KOPT-K1 (cell line): ENCODE results near the gene LBX2.
A peak's percentile ranks its signal among the peaks of the same experiment; 100 is the strongest.
"Not testable (repeated sequence)": the region's sequence is repeated elsewhere in the genome, so short reads cannot be mapped to it uniquely, and the experiment has no call there.

Experiments used
- H3K27ac ChIP-seq: fragments of 200-600 bp; sonication (generic); 2 replicates; pipeline ENCODE4 v1.5.1; 2016; ENCODE audit warnings: antibody characterized with exemption, mild to moderate bottlenecking, low read depth, low read length; ENCODE audit not compliant: poor library complexity, severe bottlenecking
- H3K36me3 ChIP-seq: fragments of 200-600 bp; sonication (generic); 2 replicates; pipeline ENCODE4 v1.5.1; 2017; ENCODE audit warnings: antibody characterized with exemption, mild to moderate bottlenecking, low read length, moderate library complexity; ENCODE audit not compliant: insufficient read depth
- H3K9me3 ChIP-seq: fragments of 200-600 bp; sonication (generic); 2 replicates; pipeline ENCODE4 v1.5.1; 2017; ENCODE audit warnings: antibody characterized with exemption, low read length, mild to moderate bottlenecking; ENCODE audit not compliant: insufficient read depth, poor library complexity, severe bottlenecking

Gene LBX2

DNA sequence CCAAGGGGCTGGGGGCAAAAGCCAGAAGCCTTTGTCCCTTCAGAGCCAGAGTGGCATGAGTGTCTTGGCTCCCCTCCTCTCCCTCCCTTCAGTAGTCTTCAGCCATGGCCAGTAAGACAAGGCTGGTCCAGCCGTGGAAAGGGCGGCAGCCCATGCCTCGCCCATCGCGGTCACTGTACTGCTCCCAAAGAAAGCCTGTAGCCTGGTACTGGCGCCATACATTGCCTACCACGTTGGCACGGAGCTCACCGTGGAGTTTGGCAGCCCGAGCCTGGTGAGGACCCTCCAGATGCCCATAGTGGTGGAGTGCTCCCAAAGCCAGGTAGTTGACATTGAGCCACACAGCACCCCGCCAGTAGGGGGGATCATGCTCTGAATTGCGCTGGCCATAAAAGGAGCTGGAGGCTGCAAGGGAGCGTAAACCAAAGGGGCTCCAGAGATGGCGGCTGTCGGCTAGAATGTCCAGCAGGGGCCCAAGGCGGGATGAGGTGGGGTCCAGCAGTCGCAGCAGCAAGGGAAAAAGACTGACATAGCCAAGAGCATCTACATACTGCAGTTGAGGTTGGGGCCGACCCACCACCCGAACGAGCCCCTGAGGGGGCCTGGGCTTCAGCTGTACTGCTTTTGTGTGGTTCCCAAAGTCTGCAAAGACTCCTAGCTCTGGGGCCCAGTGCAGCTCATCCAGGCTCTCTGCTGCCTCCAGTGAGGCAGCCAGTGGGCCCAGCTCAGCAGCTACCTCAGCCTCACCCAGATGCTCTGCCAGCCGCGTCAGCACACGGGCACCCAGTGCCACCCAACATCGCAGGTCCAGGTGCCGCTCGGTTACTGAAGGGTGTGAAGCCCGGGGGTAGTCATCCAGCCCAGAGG is 38.0 kb downstream of the LBX2 start:
- no peak overlapping the region for H3K27ac ChIP-seq
- H3K36me3 ChIP-seq = peaks cover 30% of the 10 kb centered on the region
- no peaks in the 10 kb centered on the region for H3K9me3 ChIP-seq

DNA sequence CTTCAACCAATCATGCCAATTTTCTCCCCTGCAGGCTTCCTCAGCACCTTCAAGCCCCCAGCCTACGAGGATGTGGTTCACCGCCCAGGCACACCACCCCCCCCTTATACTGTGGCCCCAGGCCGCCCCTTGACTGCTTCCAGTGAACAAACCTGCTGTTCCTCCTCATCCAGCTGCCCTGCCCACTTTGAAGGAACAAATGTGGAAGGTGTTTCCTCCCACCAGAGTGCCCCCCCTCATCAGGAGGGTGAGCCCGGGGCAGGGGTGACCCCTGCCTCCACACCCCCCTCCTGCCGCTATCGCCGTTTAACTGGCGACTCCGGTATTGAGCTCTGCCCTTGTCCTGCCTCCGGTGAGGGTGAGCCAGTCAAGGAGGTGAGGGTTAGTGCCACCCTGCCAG is 39.2 kb downstream of the LBX2 start:
- H3K9me3 ChIP-seq, H3K27ac ChIP-seq: not testable (repeated sequence)
- H3K36me3 ChIP-seq = peaks cover 30% of the 10 kb centered on the region

GRCh38 chr2:74459503-74460118 is 39.8 kb downstream of the LBX2 start:
- not testable (repeated sequence) for H3K27ac ChIP-seq, H3K9me3 ChIP-seq
- H3K36me3 ChIP-seq = peaks cover 30% of the 10 kb centered on the region

GRCh38 chr2:74458938-74459363 is 40.5 kb downstream of the LBX2 start:
- Histone ChIP-seq H3K36me3 (peaks cover 30% of the 10 kb centered on the region), H3K9me3 (no peaks in the 10 kb centered on the region), H3K27ac (peak overlapping the region; percentile 70)

GRCh38 chr2:74458132-74458937 is 41.1 kb downstream of the LBX2 start, which contains the start of gene WBP1:
TSS of gene WBP1 (plus strand) at chr2:74458438. CDS start at chr2:74458603, 165 bp downstream.
- H3K36me3 ChIP-seq = peaks cover 30% of the 10 kb centered on the region
- peak within 1 kb of the TSS; percentile 84 for H3K27ac ChIP-seq
- H3K9me3 ChIP-seq = no peaks in the 10 kb centered on the region

DNA sequence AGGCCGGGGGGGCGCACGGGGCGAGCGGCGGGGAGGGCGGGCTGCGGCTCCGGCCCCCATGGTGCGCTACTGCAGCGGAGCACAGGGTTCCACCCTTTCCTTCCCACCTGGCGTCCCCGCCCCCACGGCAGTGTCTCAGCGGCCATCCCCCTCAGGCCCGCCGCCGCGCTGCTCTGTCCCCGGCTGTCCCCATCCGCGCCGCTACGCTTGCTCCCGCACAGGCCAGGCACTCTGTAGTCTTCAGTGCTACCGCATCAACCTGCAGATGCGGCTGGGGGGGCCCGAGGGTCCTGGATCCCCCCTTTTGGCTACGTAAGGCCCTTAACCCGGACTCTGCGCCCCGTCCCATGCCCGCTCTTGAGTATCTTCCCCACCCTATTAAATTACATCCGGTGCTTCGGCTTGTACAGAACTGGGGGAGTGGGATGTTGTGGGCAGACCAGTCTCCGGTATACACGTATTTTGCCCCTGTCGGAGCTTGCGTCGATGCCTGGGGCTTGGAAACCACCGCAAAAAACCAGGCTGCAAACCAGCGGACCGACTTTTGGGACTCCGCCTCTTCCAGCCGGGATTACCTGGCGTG is 41.8 kb downstream of the LBX2 start:
- H3K27ac ChIP-seq = peak overlapping the region; percentile 84
- H3K9me3 ChIP-seq = no peaks in the 10 kb centered on the region
- peaks cover 23% of the 10 kb centered on the region for H3K36me3 ChIP-seq

- H3K9me3 ChIP-seq = no peaks in the 10 kb centered on the region
- peak overlapping the region; percentile 84 for H3K27ac ChIP-seq
Observed at GRCh38 chr2:74457129-74457548, 42.3 kb downstream of the LBX2 start.

GRCh38 chr2:74454654-74455511 is 44.5 kb downstream of the LBX2 start, which contains the start of gene INO80B:
TSS of gene INO80B (plus strand) at chr2:74455087. CDS start at chr2:74455117, 30 bp downstream.
- no peaks in the 10 kb centered on the region for H3K9me3 ChIP-seq
- peak within 1 kb of the TSS; percentile 55 for H3K27ac ChIP-seq
- H3K36me3 ChIP-seq = no peaks in the 10 kb centered on the region

More at GRCh38 chr2:74457129-74457548, 42.3 kb downstream of the LBX2 start:
- H3K36me3 ChIP-seq = peaks cover 18% of the 10 kb centered on the region

GRCh38 chr2:74450570-74451190 is 48.7 kb downstream of the LBX2 start:
- H3K9me3 ChIP-seq = no peaks in the 10 kb centered on the region
- no peaks in the 10 kb centered on the region for H3K36me3 ChIP-seq
- no peak overlapping the region for H3K27ac ChIP-seq

DNA sequence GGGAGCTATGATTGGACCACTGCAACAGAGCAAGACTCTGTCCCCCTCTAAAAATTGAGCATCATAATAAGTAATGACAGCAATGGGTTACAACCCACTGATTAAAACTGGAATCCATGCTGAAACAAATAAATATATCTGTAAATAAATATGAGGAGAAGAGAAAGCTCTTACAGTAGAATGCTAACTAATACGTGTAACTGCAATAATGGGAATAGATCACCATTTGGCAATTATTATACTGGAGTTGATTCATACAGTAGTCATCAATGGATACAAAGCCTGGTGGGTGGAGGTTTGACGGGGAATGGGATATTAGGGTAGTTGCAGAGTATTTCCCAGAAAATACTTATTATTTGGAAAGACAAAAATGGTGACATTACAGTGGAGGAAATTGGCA is 50.6 kb downstream of the LBX2 start:
- Histone ChIP-seq H3K27ac (no peak overlapping the region), H3K9me3 (no peaks in the 10 kb centered on the region), H3K36me3 (no peaks in the 10 kb centered on the region)
